Measurements from ENCODE around the gene RAB10. TPM values are rescaled to one million over a fixed set of nuclear protein-coding genes. Genes with fewer than 3 reads are reported as not detected.
"Not testable (repeated sequence)": the region's sequence is repeated elsewhere in the genome, so short reads cannot be mapped to it uniquely, and the experiment has no call there.

The RAB10 gene
- polyA plus RNA-seq, 3 donors from 2014 or later: 69.9 to 85.2 (median 80.5) TPM

DNA sequence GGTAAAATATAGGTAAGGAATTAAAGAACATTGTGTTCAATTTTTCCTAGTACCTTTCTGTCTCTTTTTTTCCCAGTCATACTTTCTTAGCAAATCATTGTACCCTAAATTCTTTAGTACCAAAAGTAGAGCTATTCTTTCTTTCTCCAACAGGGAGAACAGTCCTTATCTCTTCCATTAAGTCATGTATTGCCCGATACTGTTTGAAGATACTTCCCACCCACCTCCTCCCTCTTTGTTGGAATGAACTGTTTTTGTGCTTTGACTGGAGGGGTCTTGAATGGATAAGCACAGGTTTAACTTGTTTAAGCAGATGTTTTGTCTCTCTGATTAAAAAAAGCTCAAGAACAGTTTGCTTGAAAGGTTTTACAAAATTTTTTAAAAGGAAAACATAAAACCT is 41.3 kb downstream of the RAB10 start:
- DNase-seq: no peak
- H3K27me3 Mint-ChIP-seq (ENCODE audit: low read depth in 3 of 3): no peaks in the 10 kb centered on the region
- H3K36me3 Mint-ChIP-seq: no peaks in the 10 kb centered on the region
- peaks cover 42 to 70% of the 10 kb centered on the region in 2 donors for H3K4me1 Mint-ChIP-seq
- peak overlapping the region in 2 of 6 donors; percentile 0 to 15 for H3K27ac Mint-ChIP-seq
- no peaks in the 10 kb centered on the region for H3K9me3 Mint-ChIP-seq
- H3K4me3 Mint-ChIP-seq: no peak overlapping the region

DNA sequence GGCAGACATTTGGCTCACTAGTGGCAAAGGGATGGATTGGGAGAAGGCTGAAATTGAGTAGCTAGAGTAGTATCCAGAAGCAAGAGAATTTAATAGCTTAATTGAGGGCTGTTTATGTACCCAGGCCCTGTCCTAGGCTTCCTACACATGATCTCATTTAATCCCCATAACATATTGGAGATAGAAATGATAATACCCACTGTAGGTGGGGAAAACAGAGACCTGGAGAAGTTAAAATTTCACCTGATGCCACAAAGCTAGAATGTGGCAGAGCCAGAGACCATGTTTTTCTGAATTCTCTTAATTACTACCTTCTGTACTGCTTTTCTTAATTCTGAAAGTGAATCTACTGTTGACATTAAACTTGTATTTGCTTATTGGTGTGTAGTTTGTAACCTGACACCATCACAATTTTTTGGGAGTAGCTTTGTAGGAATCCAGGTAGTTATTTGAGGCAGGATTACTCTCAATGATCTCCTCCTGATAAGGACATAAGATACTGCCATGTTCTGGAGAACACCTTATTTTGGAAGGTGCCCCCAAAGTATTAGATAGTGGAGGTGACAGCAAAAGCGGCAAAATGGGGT is 42.2 kb downstream of the RAB10 start:
- Mint-ChIP-seq H3K36me3 (peaks cover 1 to 8% (median 2%) of the 10 kb centered on the region in 3 donors), H3K4me3 (no peak overlapping the region), H3K27me3 (ENCODE audit: low read depth in 3 of 3) (no peaks in the 10 kb centered on the region), H3K9me3 (no peaks in the 10 kb centered on the region), H3K27ac (peak overlapping the region in 4 of 6 donors; percentile 4 to 15 (median 13)), H3K4me1 (peaks cover 33 to 64% of the 10 kb centered on the region in 2 donors)
- no peak for DNase-seq

DNA sequence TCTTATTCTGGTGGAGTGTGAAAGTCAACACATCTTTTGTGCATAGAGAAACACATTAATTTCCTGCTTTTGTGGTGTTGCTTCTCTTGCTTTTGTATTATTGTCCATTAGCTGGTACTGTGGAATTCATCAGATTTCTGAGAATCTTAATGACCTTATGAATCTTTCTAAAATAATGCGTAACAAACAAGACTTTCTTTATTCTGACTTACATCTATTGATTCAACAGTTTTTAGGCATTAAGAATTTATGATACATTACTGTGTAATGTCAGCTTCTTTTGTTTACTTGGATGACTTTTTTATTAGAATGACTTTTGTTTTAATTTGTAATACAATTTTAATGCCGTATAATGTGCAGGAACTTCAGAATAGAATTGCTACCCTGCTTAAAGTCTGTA is 43.4 kb downstream of the RAB10 start:
- DNase-seq: no peak
- Mint-ChIP-seq H3K36me3 (peaks cover 7 to 10% (median 8%) of the 10 kb centered on the region in 3 donors), H3K4me3 (no peak overlapping the region), H3K9me3 (peaks cover 0 to 2% (median 0%) of the 10 kb centered on the region in 6 donors), H3K27me3 (ENCODE audit: low read depth in 3 of 3) (no peaks in the 10 kb centered on the region), H3K4me1 (peaks cover 30 to 64% of the 10 kb centered on the region in 2 donors), H3K27ac (no peak overlapping the region)

DNA sequence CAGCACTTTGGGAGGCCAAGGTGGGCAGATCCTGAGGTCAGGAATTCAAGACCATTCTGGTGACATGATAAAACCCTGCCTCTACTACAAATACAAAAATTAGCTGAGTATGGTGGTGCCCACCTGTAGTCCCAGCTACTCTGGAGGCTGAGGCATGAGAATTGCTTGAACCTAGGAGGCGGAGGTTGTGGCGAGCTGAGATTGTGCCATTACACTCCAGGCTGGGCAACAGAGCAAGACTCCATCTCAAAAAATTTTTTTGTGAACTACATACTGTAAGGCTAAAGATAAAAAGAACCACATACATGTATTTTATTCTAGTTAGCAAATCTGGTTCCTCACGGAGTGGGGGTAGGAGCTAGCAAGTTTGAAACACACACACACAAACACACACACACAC is 45.1 kb downstream of the RAB10 start:
- no peak overlapping the region for H3K4me3 Mint-ChIP-seq
- peaks cover 0 to 2% (median 0%) of the 10 kb centered on the region in 6 donors for H3K9me3 Mint-ChIP-seq
- peak overlapping the region in 1 of 6 donors; percentile 34 for H3K27ac Mint-ChIP-seq
- H3K36me3 Mint-ChIP-seq: peaks cover 7 to 10% (median 9%) of the 10 kb centered on the region in 3 donors
- H3K4me1 Mint-ChIP-seq: peaks cover 19 to 51% of the 10 kb centered on the region in 2 donors
- DNase-seq: no peak
- H3K27me3 Mint-ChIP-seq (ENCODE audit: low read depth in 3 of 3): no peaks in the 10 kb centered on the region

DNA sequence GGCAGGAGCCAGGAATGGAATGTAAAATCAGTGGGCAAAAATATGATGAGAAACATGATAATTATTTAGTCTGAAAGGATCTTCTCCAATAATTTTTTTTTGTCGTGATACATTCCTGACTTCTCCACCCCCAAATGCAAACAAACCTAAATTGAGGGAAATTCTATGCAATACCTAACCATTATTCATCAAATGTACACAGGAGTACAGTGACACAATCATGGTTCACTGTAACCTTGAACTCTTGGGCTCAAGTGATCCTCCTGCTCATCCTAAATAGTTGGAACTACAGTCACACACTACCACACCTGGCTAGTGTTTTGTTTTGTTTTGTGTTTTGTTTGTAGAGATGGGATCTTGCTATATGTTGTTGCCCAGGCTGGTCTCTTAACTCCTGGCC is 46.5 kb downstream of the RAB10 start:
- Mint-ChIP-seq H3K36me3 (peaks cover 7 to 10% (median 9%) of the 10 kb centered on the region in 3 donors), H3K27me3 (ENCODE audit: low read depth in 3 of 3) (no peaks in the 10 kb centered on the region)

DNA sequence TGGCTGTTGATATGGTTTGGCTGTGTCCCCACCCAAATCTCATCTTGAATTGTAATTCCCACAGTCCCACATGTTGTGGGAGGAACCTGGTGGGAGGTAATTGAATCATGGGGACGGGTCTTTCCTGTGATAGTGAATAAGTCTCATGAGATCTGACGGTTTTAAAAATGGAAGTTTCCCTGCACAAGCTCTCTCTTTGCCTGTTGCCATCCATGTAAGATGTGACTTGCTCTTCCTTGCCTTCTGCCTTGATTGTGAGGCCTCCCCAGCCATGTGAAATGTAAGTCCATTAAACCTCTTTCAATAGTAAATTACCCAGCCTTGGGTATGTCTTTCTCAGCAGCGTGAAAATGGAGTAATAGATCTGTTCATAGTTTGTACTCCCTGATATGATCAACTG is 47.0 kb downstream of the RAB10 start:
- H3K4me3 Mint-ChIP-seq; DNase-seq; H3K27ac Mint-ChIP-seq; H3K9me3 Mint-ChIP-seq; H3K27me3 Mint-ChIP-seq (ENCODE audit: low read depth in 3 of 3): not testable (repeated sequence)
- Mint-ChIP-seq H3K36me3 (peaks cover 7 to 10% (median 9%) of the 10 kb centered on the region in 3 donors), H3K4me1 (peaks cover 25 to 51% of the 10 kb centered on the region in 2 donors)

More for the DNA sequence above, 46.5 kb downstream of the RAB10 start:
- Mint-ChIP-seq H3K27ac (no peak overlapping the region), H3K4me3 (no peak overlapping the region), H3K4me1 (peaks cover 24 to 51% of the 10 kb centered on the region in 2 donors), H3K9me3 (peaks cover 0 to 2% (median 0%) of the 10 kb centered on the region in 6 donors)
- no peak for DNase-seq

DNA sequence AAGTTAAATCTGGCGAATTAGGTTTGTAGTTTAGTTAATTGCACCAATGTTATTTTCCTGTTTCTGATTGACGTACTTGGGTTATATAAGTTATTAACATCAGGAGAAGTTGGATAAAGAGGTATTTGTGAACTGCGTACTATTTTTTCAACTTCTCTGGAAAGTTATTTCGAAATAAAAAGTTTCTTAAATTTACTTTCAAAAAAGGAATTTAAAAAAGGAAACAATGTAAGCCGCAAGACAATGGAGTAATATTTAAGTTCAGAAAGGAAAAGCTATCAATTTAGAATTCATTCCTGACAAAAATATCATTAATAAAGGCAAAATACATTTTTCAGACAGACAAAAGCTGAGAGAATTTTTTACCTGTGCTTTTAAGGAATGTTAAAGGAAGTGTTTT is 47.7 kb downstream of the RAB10 start:
- Mint-ChIP-seq H3K36me3 (peaks cover 7 to 10% (median 9%) of the 10 kb centered on the region in 3 donors), H3K9me3 (peaks cover 0 to 2% (median 0%) of the 10 kb centered on the region in 6 donors), H3K4me3 (no peak overlapping the region), H3K27ac (no peak overlapping the region), H3K4me1 (peaks cover 31 to 51% of the 10 kb centered on the region in 2 donors), H3K27me3 (ENCODE audit: low read depth in 3 of 3) (no peaks in the 10 kb centered on the region)
- no peak for DNase-seq

DNA sequence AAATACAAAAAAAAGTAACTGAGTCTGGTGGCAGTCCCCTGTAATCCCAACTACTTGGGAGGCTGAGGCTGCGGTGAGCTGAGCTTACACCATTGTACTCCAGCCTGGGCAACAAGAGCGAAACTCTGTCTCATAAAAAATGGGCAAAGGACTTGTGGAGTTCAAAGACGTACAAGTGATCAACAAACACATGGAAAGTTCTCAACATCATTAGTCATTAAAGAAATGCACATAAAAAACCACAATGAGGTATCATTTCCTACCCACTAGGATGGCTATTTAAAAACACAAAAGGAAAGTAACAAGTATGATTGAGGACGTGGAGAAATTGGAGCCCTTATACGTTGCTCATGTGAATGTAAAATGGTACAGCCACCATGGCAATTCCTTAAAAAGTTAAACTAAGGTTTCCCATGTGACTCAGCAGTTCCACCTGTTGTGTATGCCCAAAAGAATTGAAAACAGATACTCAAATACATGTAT is 52.3 kb downstream of the RAB10 start:
- Mint-ChIP-seq H3K36me3 (peaks cover 2 to 6% (median 5%) of the 10 kb centered on the region in 3 donors), H3K27me3 (ENCODE audit: low read depth in 3 of 3) (no peaks in the 10 kb centered on the region), H3K4me1 (peaks cover 46 to 59% of the 10 kb centered on the region in 2 donors), H3K9me3 (peaks cover 0 to 2% (median 0%) of the 10 kb centered on the region in 6 donors), H3K27ac (peak overlapping the region; percentile 69 to 91 (median 85)), H3K4me3 (peak overlapping the region; percentile 11 to 74 (median 61))
- peak; percentile 24 to 39 (median 36) for DNase-seq

DNA sequence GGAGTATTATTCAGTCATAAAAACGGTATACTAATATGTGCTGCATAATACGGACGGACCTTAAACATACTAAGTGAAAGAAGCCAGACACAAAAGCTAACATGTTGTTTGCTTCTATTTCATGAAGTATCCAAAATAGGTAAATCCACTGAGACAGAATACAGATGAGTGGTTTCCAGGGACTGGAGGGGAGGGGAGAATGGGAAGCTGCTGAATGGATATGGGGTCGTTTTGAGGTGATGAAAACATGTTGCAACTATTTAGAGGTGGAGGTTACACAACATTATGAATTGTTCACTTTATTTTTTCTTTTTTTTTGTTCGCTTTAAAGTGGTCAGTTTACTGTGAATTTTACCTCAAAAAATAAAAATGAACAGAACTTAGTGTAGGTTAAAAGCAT is 52.9 kb downstream of the RAB10 start:
- H3K4me1 Mint-ChIP-seq: peaks cover 50 to 64% of the 10 kb centered on the region in 2 donors
- peaks cover 0 to 2% (median 0%) of the 10 kb centered on the region in 6 donors for H3K9me3 Mint-ChIP-seq
- H3K27ac Mint-ChIP-seq: peak overlapping the region; percentile 60 to 91 (median 85)
- H3K27me3 Mint-ChIP-seq (ENCODE audit: low read depth in 3 of 3): no peaks in the 10 kb centered on the region
- H3K36me3 Mint-ChIP-seq: peaks cover 0 to 4% (median 3%) of the 10 kb centered on the region in 3 donors
- DNase-seq: no peak
- peak overlapping the region in 1 of 5 donors; percentile 74 for H3K4me3 Mint-ChIP-seq

DNA sequence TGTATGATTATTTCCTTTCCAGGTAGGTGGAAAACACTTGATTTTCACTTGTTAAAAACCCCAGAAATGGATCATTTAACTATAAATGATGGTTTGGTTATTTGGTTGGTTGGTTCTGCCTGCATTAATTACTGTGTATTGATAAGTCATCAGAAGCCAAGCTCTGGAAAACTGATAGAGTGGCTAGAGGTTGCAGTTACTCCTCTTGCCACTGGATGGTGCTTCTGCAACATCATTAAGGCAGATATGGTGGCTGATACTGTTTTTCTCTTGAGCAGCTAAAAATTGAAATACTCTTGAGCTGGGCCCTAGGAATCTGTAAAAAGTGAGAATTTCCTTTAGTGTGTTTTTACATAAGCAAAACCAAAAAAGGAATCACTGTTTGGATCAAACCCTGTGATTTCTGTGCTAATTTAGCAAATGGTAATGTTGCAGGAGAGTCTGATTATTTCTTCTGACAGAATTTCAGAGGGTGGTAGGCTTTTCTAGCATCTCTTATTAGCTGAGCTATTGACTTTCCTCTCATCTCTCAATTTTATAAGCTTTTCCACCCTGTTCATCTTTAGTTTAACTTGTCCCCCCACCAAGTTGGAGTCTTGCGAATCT is 54.3 kb downstream of the RAB10 start:
- Mint-ChIP-seq H3K27ac (no peak overlapping the region), H3K9me3 (peaks cover 0 to 1% (median 0%) of the 10 kb centered on the region in 6 donors), H3K4me3 (no peak overlapping the region), H3K27me3 (ENCODE audit: low read depth in 3 of 3) (no peaks in the 10 kb centered on the region), H3K36me3 (no peaks in the 10 kb centered on the region), H3K4me1 (peaks cover 58 to 77% of the 10 kb centered on the region in 2 donors)
- peak; percentile 9 to 32 (median 18) for DNase-seq

DNA sequence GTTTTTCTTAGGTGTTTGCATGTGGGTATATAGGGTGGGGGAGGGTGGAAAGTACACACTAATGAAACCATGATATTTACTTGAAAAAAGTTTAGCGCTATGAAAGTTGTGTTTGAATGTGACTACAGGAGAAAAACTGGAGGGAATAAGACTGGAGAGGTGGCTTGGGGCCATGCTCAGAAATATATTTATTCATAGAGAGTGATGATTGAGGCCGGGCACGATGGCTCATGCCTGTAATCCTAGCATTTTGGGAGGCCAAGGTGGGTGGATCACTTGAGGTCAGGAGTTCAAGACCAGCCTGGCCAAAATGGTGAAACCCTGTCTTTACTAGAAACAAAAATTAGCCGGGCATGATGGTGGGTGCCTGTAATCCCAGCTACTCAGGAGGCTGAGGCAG is 55.0 kb downstream of the RAB10 start:
- H3K9me3 Mint-ChIP-seq; H3K4me3 Mint-ChIP-seq; H3K36me3 Mint-ChIP-seq; H3K27me3 Mint-ChIP-seq (ENCODE audit: low read depth in 3 of 3); DNase-seq: not testable (repeated sequence)
- H3K4me1 Mint-ChIP-seq: peaks cover 61 to 80% of the 10 kb centered on the region in 2 donors
- peak overlapping the region in 1 of 6 donors; percentile 23 for H3K27ac Mint-ChIP-seq

DNA sequence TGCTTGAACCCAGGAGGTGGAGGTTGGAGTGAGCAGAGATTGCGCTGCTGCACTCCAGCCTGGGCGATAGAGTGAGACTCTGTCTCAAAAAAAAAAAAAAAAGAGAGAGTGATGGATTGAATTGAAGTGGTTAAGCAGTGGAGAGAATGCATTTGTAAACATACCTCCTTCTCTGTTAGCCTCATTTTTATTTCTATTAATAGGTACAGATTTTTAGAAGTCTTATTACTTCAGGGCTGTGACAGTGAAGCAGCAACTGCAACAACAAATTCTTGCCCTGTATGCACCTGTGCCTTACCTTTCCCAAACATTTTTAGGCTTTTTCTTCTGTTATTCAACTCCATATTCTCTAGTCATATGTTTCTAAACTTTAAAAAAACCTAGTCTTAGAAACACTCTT is 55.5 kb downstream of the RAB10 start:
- Mint-ChIP-seq H3K4me1 (peaks cover 59 to 76% of the 10 kb centered on the region in 2 donors), H3K4me3 (no peak overlapping the region), H3K36me3 (peaks cover 0 to 3% (median 0%) of the 10 kb centered on the region in 3 donors), H3K27ac (no peak overlapping the region), H3K27me3 (ENCODE audit: low read depth in 3 of 3) (no peaks in the 10 kb centered on the region), H3K9me3 (no peaks in the 10 kb centered on the region)
- no peak for DNase-seq

DNA sequence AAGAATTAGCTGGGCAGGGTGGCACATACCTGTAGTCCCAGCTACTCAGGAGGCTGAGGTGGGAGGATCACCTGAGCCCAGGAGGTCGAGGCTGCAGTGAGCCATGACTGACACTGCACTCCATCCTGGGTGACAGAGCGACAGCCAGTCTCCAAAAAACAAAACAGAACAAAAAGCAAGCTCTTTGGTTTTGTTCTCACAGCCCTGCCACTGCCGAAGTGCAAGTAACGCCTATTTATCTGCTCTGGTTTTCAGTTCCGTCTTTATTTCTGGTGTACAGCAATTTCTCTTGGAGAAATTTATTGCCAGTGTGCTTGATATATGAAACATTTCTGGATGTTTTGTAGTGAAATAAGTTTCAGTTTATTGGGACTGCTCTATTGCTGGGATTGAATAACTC is 61.9 kb downstream of the RAB10 start:
- H3K27ac Mint-ChIP-seq: peak overlapping the region in 2 of 6 donors; percentile 6 to 52
- H3K4me3 Mint-ChIP-seq: peak overlapping the region in 1 of 5 donors; percentile 14
- H3K27me3 Mint-ChIP-seq (ENCODE audit: low read depth in 3 of 3): peaks cover 0 to 2% (median 0%) of the 10 kb centered on the region in 3 donors
- DNase-seq: no peak
- H3K36me3 Mint-ChIP-seq: peaks cover 3 to 4% (median 4%) of the 10 kb centered on the region in 3 donors
- H3K4me1 Mint-ChIP-seq: peaks cover 31 to 75% of the 10 kb centered on the region in 2 donors
- no peaks in the 10 kb centered on the region for H3K9me3 Mint-ChIP-seq

DNA sequence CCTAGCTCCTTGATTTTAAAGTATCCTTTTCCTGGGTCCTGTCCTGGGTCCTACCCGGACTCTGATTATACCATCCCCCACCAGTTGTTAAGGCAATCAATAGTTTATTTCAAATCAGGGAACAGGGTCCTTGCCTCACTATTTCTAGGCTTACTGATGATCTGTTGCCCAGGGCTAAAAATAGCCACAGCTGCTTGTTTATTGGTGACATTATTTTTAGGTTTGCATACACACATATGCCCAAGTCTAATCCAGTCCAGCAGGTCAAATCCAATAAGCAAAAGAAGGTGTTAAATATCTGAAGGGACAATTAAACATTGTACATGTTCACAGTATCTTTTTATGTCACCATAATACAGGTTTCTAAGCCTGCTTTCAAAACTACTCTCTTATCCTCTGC is 66.0 kb downstream of the RAB10 start:
- Mint-ChIP-seq H3K36me3 (peaks cover 16 to 17% (median 17%) of the 10 kb centered on the region in 3 donors), H3K27ac (peak overlapping the region in 1 of 6 donors; percentile 38)

More for the DNA sequence above, 66.0 kb downstream of the RAB10 start:
- no peak overlapping the region for H3K4me3 Mint-ChIP-seq
- no peaks in the 10 kb centered on the region for H3K9me3 Mint-ChIP-seq
- peaks cover 0 to 2% (median 2%) of the 10 kb centered on the region in 3 donors for H3K27me3 Mint-ChIP-seq (ENCODE audit: low read depth in 3 of 3)
- no peak for DNase-seq
- H3K4me1 Mint-ChIP-seq: peaks cover 25 to 80% of the 10 kb centered on the region in 2 donors
